ENCODE measurements around the gene FAM209B.
"Not testable (repeated sequence)": the region's sequence is repeated elsewhere in the genome, so short reads cannot be mapped to it uniquely, and the experiment has no call there.

FAM209B gene

GRCh38 chr20:56516631-56517030, 16.4 kb upstream of the FAM209B start:
- no peak overlapping the region for H3K9ac ChIP-seq (ENCODE audit: low read depth in 1 of 2, low read length in 2 of 2)
- H3K9me3 ChIP-seq (ENCODE audit: control insufficient read depth in 1 of 2, low read length in 2 of 2) = peaks cover 18 to 19% of the 10 kb centered on the region in 2 donors
- no peak overlapping the region for H3K4me3 ChIP-seq (ENCODE audit: low read depth in 1 of 2, low read length in 2 of 2)
- no peaks in the 10 kb centered on the region for H3K4me1 ChIP-seq (ENCODE audit: control insufficient read depth in 1 of 2, insufficient read depth in 2 of 2, low read length in 2 of 2)
- peaks cover 44 to 75% of the 10 kb centered on the region in 2 donors for H3K36me3 ChIP-seq (ENCODE audit: control insufficient read depth in 1 of 2, insufficient read depth in 2 of 2, low read length in 2 of 2)
- H3K27ac ChIP-seq (ENCODE audit: low read depth, low read length) = no peak overlapping the region
- no peaks in the 10 kb centered on the region for H3K27me3 ChIP-seq (ENCODE audit: control insufficient read depth in 1 of 2, insufficient read depth in 2 of 2, low read length in 2 of 2)

- Histone ChIP-seq H3K27me3 (ENCODE audit: control insufficient read depth in 1 of 2, insufficient read depth in 2 of 2, low read length in 2 of 2) (no peaks in the 10 kb centered on the region), H3K36me3 (ENCODE audit: control insufficient read depth in 1 of 2, insufficient read depth in 2 of 2, low read length in 2 of 2) (peaks cover 44 to 72% of the 10 kb centered on the region in 2 donors), H3K9ac (ENCODE audit: low read depth in 1 of 2, low read length in 2 of 2) (no peak overlapping the region), H3K4me1 (ENCODE audit: control insufficient read depth in 1 of 2, insufficient read depth in 2 of 2, low read length in 2 of 2) (no peaks in the 10 kb centered on the region), H3K4me3 (ENCODE audit: low read depth in 1 of 2, low read length in 2 of 2) (no peak overlapping the region), H3K9me3 (ENCODE audit: control insufficient read depth in 1 of 2, low read length in 2 of 2) (peaks cover 19% of the 10 kb centered on the region in 2 donors), H3K27ac (ENCODE audit: low read depth, low read length) (no peak overlapping the region)
These were observed 15.8 kb upstream of the FAM209B start for GRCh38 chr20:56517211-56517610.

GRCh38 chr20:56517641-56518040, 15.4 kb upstream of the FAM209B start:
- H3K36me3 ChIP-seq (ENCODE audit: control insufficient read depth in 1 of 2, insufficient read depth in 2 of 2, low read length in 2 of 2) = peaks cover 44 to 67% of the 10 kb centered on the region in 2 donors
- H3K27me3 ChIP-seq (ENCODE audit: control insufficient read depth in 1 of 2, insufficient read depth in 2 of 2, low read length in 2 of 2) = no peaks in the 10 kb centered on the region
- no peak overlapping the region for H3K27ac ChIP-seq (ENCODE audit: low read depth, low read length)
- no peak overlapping the region for H3K9ac ChIP-seq (ENCODE audit: low read depth in 1 of 2, low read length in 2 of 2)
- no peaks in the 10 kb centered on the region for H3K4me1 ChIP-seq (ENCODE audit: control insufficient read depth in 1 of 2, insufficient read depth in 2 of 2, low read length in 2 of 2)
- peaks cover 19% of the 10 kb centered on the region in 2 donors for H3K9me3 ChIP-seq (ENCODE audit: control insufficient read depth in 1 of 2, low read length in 2 of 2)
- no peak overlapping the region for H3K4me3 ChIP-seq (ENCODE audit: low read depth in 1 of 2, low read length in 2 of 2)

GRCh38 chr20:56518126-56518525, 14.9 kb upstream of the FAM209B start:
- Histone ChIP-seq H3K36me3 (ENCODE audit: control insufficient read depth in 1 of 2, insufficient read depth in 2 of 2, low read length in 2 of 2) (peaks cover 44 to 63% of the 10 kb centered on the region in 2 donors), H3K27ac (ENCODE audit: low read depth, low read length) (no peak overlapping the region), H3K9me3 (ENCODE audit: control insufficient read depth in 1 of 2, low read length in 2 of 2) (peaks cover 19% of the 10 kb centered on the region in 2 donors), H3K27me3 (ENCODE audit: control insufficient read depth in 1 of 2, insufficient read depth in 2 of 2, low read length in 2 of 2) (no peaks in the 10 kb centered on the region), H3K9ac (ENCODE audit: low read depth in 1 of 2, low read length in 2 of 2) (no peak overlapping the region), H3K4me3 (ENCODE audit: low read depth in 1 of 2, low read length in 2 of 2) (no peak overlapping the region), H3K4me1 (ENCODE audit: control insufficient read depth in 1 of 2, insufficient read depth in 2 of 2, low read length in 2 of 2) (no peaks in the 10 kb centered on the region)

- Histone ChIP-seq H3K4me1 (ENCODE audit: control insufficient read depth in 1 of 2, insufficient read depth in 2 of 2, low read length in 2 of 2) (no peaks in the 10 kb centered on the region), H3K27ac (ENCODE audit: low read depth, low read length) (no peak overlapping the region), H3K4me3 (ENCODE audit: low read depth in 1 of 2, low read length in 2 of 2) (no peak overlapping the region), H3K27me3 (ENCODE audit: control insufficient read depth in 1 of 2, insufficient read depth in 2 of 2, low read length in 2 of 2) (no peaks in the 10 kb centered on the region), H3K9ac (ENCODE audit: low read depth in 1 of 2, low read length in 2 of 2) (no peak overlapping the region), H3K36me3 (ENCODE audit: control insufficient read depth in 1 of 2, insufficient read depth in 2 of 2, low read length in 2 of 2) (peaks cover 41 to 56% of the 10 kb centered on the region in 2 donors), H3K9me3 (ENCODE audit: control insufficient read depth in 1 of 2, low read length in 2 of 2) (peaks cover 19% of the 10 kb centered on the region in 2 donors)
These were observed 14.2 kb upstream of the FAM209B start for GRCh38 chr20:56518721-56519398.

- Histone ChIP-seq H3K9me3 (ENCODE audit: control insufficient read depth in 1 of 2, low read length in 2 of 2) (peaks cover 19% of the 10 kb centered on the region in 2 donors), H3K4me1 (ENCODE audit: control insufficient read depth in 1 of 2, insufficient read depth in 2 of 2, low read length in 2 of 2) (no peaks in the 10 kb centered on the region), H3K36me3 (ENCODE audit: control insufficient read depth in 1 of 2, insufficient read depth in 2 of 2, low read length in 2 of 2) (peaks cover 38 to 49% of the 10 kb centered on the region in 2 donors), H3K9ac (ENCODE audit: low read depth in 1 of 2, low read length in 2 of 2) (no peak overlapping the region), H3K27me3 (ENCODE audit: control insufficient read depth in 1 of 2, insufficient read depth in 2 of 2, low read length in 2 of 2) (no peaks in the 10 kb centered on the region), H3K27ac (ENCODE audit: low read depth, low read length) (no peak overlapping the region), H3K4me3 (ENCODE audit: low read depth in 1 of 2, low read length in 2 of 2) (no peak overlapping the region)
These were observed 13.5 kb upstream of the FAM209B start for GRCh38 chr20:56519551-56519950.

- Histone ChIP-seq H3K9ac (ENCODE audit: low read depth in 1 of 2, low read length in 2 of 2) (no peak overlapping the region), H3K36me3 (ENCODE audit: control insufficient read depth in 1 of 2, insufficient read depth in 2 of 2, low read length in 2 of 2) (peaks cover 38 to 45% of the 10 kb centered on the region in 2 donors), H3K4me1 (ENCODE audit: control insufficient read depth in 1 of 2, insufficient read depth in 2 of 2, low read length in 2 of 2) (no peaks in the 10 kb centered on the region), H3K27me3 (ENCODE audit: control insufficient read depth in 1 of 2, insufficient read depth in 2 of 2, low read length in 2 of 2) (no peaks in the 10 kb centered on the region), H3K4me3 (ENCODE audit: low read depth in 1 of 2, low read length in 2 of 2) (no peak overlapping the region), H3K9me3 (ENCODE audit: control insufficient read depth in 1 of 2, low read length in 2 of 2) (peaks cover 19% of the 10 kb centered on the region in 2 donors), H3K27ac (ENCODE audit: low read depth, low read length) (no peak overlapping the region)
These were observed 12.9 kb upstream of the FAM209B start for GRCh38 chr20:56520180-56520579.

GRCh38 chr20:56520746-56521354, 12.2 kb upstream of the FAM209B start:
- not testable (repeated sequence) for H3K4me1 ChIP-seq (ENCODE audit: control insufficient read depth in 1 of 2, insufficient read depth in 2 of 2, low read length in 2 of 2); H3K9ac ChIP-seq (ENCODE audit: low read depth in 1 of 2, low read length in 2 of 2); H3K27ac ChIP-seq (ENCODE audit: low read depth, low read length); H3K27me3 ChIP-seq (ENCODE audit: control insufficient read depth in 1 of 2, insufficient read depth in 2 of 2, low read length in 2 of 2); H3K4me3 ChIP-seq (ENCODE audit: low read depth in 1 of 2, low read length in 2 of 2)
- peaks cover 38 to 42% of the 10 kb centered on the region in 2 donors for H3K36me3 ChIP-seq (ENCODE audit: control insufficient read depth in 1 of 2, insufficient read depth in 2 of 2, low read length in 2 of 2)
- peaks cover 19% of the 10 kb centered on the region in 2 donors for H3K9me3 ChIP-seq (ENCODE audit: control insufficient read depth in 1 of 2, low read length in 2 of 2)

GRCh38 chr20:56522311-56522710, 10.7 kb upstream of the FAM209B start:
- no peak overlapping the region for H3K4me3 ChIP-seq (ENCODE audit: low read depth in 1 of 2, low read length in 2 of 2)
- no peaks in the 10 kb centered on the region for H3K27me3 ChIP-seq (ENCODE audit: control insufficient read depth in 1 of 2, insufficient read depth in 2 of 2, low read length in 2 of 2)
- no peak overlapping the region for H3K9ac ChIP-seq (ENCODE audit: low read depth in 1 of 2, low read length in 2 of 2)
- peaks cover 29 to 34% of the 10 kb centered on the region in 2 donors for H3K36me3 ChIP-seq (ENCODE audit: control insufficient read depth in 1 of 2, insufficient read depth in 2 of 2, low read length in 2 of 2)
- peaks cover 19% of the 10 kb centered on the region in 2 donors for H3K9me3 ChIP-seq (ENCODE audit: control insufficient read depth in 1 of 2, low read length in 2 of 2)
- H3K4me1 ChIP-seq (ENCODE audit: control insufficient read depth in 1 of 2, insufficient read depth in 2 of 2, low read length in 2 of 2) = no peaks in the 10 kb centered on the region
- H3K27ac ChIP-seq (ENCODE audit: low read depth, low read length) = no peak overlapping the region

- not testable (repeated sequence) for H3K27me3 ChIP-seq (ENCODE audit: control insufficient read depth in 1 of 2, insufficient read depth in 2 of 2, low read length in 2 of 2); H3K4me3 ChIP-seq (ENCODE audit: low read depth in 1 of 2, low read length in 2 of 2)
- H3K9me3 ChIP-seq (ENCODE audit: control insufficient read depth in 1 of 2, low read length in 2 of 2) = peaks cover 14 to 19% of the 10 kb centered on the region in 2 donors
These were observed 8.6 kb upstream of the FAM209B start, which contains the start of gene FAM209A for GRCh38 chr20:56524444-56524843. FAM209A (plus strand) TSS chr20:56524744; CDS start chr20:56524809, 65 bp downstream.

More at GRCh38 chr20:56524444-56524843, 8.6 kb upstream of the FAM209B start, which contains the start of gene FAM209A:
- H3K9ac ChIP-seq (ENCODE audit: low read depth in 1 of 2, low read length in 2 of 2); H3K27ac ChIP-seq (ENCODE audit: low read depth, low read length); H3K4me1 ChIP-seq (ENCODE audit: control insufficient read depth in 1 of 2, insufficient read depth in 2 of 2, low read length in 2 of 2): not testable (repeated sequence)
- peaks cover 11 to 13% of the 10 kb centered on the region in 2 donors for H3K36me3 ChIP-seq (ENCODE audit: control insufficient read depth in 1 of 2, insufficient read depth in 2 of 2, low read length in 2 of 2)

All from duodenal mucosa (tissue), 2 donors.